Astrocyte of the cerebellum (primary cell): ENCODE results near the gene AMOTL1.

Experiments
- DNase-seq: peaks from one replicate; pipeline ENCODE4 v3.0.0-alpha.2; 2011; ENCODE audit warnings: low read depth
- H3K4me3 ChIP-seq: 2 replicates; pipeline ENCODE4 v1.5.1; 2011; ENCODE audit warnings: mild to moderate bottlenecking, low read depth, low read length, moderate library complexity
- CTCF ChIP-seq: IDR thresholded peaks from 2 replicates; pipeline ENCODE4 v1.5.1; 2012; ENCODE audit warnings: low read length, low read depth, moderate library complexity, mild to moderate bottlenecking; ENCODE audit errors: missing control alignments
- in situ Hi-C: cut with HindIII; loops from 2 replicates; pipeline ENCODE4 v1.10.0; 2017; ENCODE audit warnings: low sequenced_read_pairs

The AMOTL1 gene

GRCh38 chr11:94830722-94831510 lies 62.8 kb downstream of the AMOTL1 start:
- DNase-seq = no peak
- TF ChIP-seq CTCF = no peak

DNA sequence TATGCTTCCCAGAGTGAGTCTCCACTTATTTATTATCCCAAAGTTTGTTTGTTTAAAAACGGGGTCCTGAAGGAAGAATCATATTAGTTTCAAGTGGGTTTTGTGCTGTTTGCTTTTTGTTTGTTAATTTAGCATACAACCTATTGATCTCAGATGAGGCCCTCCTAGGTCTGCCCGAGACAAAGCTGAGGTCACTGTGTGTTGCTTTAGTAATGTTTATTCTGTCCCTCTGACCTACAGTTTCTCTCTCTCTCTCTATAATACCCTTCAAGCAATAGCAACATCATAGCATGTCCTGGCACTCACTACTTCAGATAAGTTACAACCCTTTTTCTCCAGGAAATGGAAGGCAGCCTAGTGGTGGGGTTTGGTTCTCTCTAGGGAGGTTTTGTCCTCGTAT lies 63.4 kb downstream of the AMOTL1 start:
- in situ Hi-C loops = no loop called here
- no peak for TF ChIP-seq CTCF
- no peak for DNase-seq
- H3K4me3 ChIP-seq = no peak overlapping the region

More at GRCh38 chr11:94830722-94831510, 62.8 kb downstream of the AMOTL1 start:
- H3K4me3 ChIP-seq = no peak overlapping the region
- in situ Hi-C loops = no loop called here

GRCh38 chr11:94832604-94833235 lies 64.6 kb downstream of the AMOTL1 start:
- DNase-seq = no peak
- in situ Hi-C loops = no loop called here
- TF ChIP-seq CTCF = no peak
- no peak overlapping the region for H3K4me3 ChIP-seq

DNA sequence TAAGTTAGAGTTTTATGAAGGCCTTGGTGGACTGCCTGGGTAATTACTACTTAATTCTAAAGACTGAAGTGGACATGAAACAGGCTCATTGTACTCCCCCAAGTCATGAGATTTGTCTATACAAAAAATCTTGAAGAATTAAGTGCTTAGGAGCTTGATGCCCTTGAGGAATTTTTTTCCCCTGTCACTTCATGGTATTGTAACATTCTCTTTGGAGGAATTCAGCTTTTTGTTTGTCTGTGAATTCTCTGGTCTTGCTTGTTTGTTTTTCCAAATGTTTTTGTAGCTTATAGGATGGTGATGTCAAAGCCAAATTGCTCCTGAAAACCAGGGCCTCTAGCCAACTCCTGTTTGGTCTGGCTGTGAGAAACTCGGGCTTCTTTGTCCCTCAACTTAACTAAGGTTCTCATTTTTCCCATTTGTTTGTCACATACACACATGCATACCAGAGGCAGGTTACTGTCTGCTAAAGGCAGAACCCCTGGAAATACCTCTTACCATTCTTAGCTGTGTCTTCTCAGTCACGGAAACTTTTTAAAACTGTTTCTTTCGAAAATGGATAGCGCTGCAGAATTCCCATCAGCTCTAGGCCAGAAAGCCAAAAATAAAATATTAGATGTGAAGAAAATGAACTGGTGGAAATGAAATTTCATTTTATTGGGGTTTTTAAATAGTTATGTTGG lies 66.9 kb downstream of the AMOTL1 start:
- DNase-seq = peak; percentile 19
- no peak overlapping the region for H3K4me3 ChIP-seq
- TF ChIP-seq CTCF = no peak
- in situ Hi-C loops = no loop called here

GRCh38 chr11:94835594-94835927 lies 67.4 kb downstream of the AMOTL1 start:
- no peak for TF ChIP-seq CTCF
- no peak for DNase-seq
- no peak overlapping the region for H3K4me3 ChIP-seq
- in situ Hi-C loops = no loop called here

DNA sequence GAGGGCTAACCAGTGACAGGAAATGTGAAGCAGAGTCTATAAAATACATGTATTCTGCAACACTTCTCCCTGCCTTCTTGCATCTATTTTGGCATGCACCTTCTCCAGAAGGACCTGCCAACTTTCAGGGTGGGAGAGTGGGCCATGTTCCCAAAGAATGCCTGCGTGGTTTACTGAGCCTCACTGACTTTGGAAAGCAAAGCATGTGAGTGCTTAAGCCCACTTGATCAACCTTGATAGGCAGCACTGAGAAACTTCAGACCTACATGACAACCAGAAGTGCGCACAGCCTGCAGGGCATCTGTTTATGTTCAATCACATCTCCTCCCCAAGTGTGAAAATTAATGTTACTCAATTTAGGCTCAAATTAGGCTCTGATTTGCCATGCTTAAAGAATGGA lies 69.2 kb downstream of the AMOTL1 start:
- in situ Hi-C loops = no loop called here
- TF ChIP-seq CTCF = no peak
- no peak for DNase-seq
- no peak overlapping the region for H3K4me3 ChIP-seq
